Mammary epithelial cell (primary cell): ENCODE measurements around the gene ADRM1.

ENCODE experiments used
- EZH2 ChIP-seq: IDR thresholded peaks from 2 replicates; pipeline ENCODE4 v1.6.1; 2012; ENCODE audit warnings: low read length, inconsistent platforms, borderline replicate concordance
- TF ChIP-seq, protein P1 (sequence below), 2 donors: IDR thresholded peaks in 1 of 2; conservative IDR thresholded peaks in 1 of 2; 2 replicates each; pipeline ENCODE4 v1.5.1; 2011 to 2012; ENCODE audit warnings: inconsistent platforms in 2 of 2, low read length in 2 of 2, mild to moderate bottlenecking in 2 of 2, control low read depth in 1 of 2, low read depth in 1 of 2; ENCODE audit not compliant: insufficient read depth in 1 of 2; ENCODE audit errors: extremely low read depth in 1 of 2

- TF ChIP-seq, protein P1, sequence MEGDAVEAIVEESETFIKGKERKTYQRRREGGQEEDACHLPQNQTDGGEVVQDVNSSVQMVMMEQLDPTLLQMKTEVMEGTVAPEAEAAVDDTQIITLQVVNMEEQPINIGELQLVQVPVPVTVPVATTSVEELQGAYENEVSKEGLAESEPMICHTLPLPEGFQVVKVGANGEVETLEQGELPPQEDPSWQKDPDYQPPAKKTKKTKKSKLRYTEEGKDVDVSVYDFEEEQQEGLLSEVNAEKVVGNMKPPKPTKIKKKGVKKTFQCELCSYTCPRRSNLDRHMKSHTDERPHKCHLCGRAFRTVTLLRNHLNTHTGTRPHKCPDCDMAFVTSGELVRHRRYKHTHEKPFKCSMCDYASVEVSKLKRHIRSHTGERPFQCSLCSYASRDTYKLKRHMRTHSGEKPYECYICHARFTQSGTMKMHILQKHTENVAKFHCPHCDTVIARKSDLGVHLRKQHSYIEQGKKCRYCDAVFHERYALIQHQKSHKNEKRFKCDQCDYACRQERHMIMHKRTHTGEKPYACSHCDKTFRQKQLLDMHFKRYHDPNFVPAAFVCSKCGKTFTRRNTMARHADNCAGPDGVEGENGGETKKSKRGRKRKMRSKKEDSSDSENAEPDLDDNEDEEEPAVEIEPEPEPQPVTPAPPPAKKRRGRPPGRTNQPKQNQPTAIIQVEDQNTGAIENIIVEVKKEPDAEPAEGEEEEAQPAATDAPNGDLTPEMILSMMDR (conservative IDR thresholded peaks at IDR 0.05 in 1 of 2, IDR thresholded peaks at IDR 0.05 in 1 of 2; ENCODE audit: extremely low read depth in 1 of 2, insufficient read depth in 1 of 2, low read depth in 1 of 2, low read length in 2 of 2), result no peak
- no peak for TF ChIP-seq EZH2
Measured at GRCh38 chr20:62306414-62307187, 3.8 kb downstream of the ADRM1 start.
